Measurements from ENCODE around the gene CACNG5. TPM values are rescaled to one million over a fixed set of nuclear protein-coding genes. Genes with fewer than 3 reads are reported as not detected.

The CACNG5 gene
- polyA plus RNA-seq, 1 experiment, result not detected

GRCh38 chr17:66840061-66840460, 5.1 kb downstream of the CACNG5 start:
- ChIA-PET POLR2A (no interaction called here), CTCF (no interaction called here)
- no peak overlapping the region for H3K4me3 ChIP-seq (ENCODE audit: low read depth, low read length)
- H3K36me3 ChIP-seq (ENCODE audit: control insufficient read depth, insufficient read depth, low read length), result no peaks in the 10 kb centered on the region
- no peak for DNase-seq (ENCODE audit: low read depth)
- no peak for TF ChIP-seq CTCF (IDR thresholded peaks at IDR 0.05; ENCODE audit: insufficient read depth, low read depth, low read length)
- peaks cover 13% of the 10 kb centered on the region for H3K27me3 ChIP-seq (ENCODE audit: control insufficient read depth, insufficient read depth, low read length)

GRCh38 chr17:66841328-66841727, 6.4 kb downstream of the CACNG5 start:
- H3K4me3 ChIP-seq (ENCODE audit: low read depth, low read length), result no peak overlapping the region
- ChIA-PET POLR2A (interaction anchor here (0.6 kb wide), 1 partner anchor 479 kb away, joined by 5 read pairs; no protein-coding TSS in a partner anchor), CTCF (no interaction called here)
- no peak for TF ChIP-seq CTCF (IDR thresholded peaks at IDR 0.05; ENCODE audit: insufficient read depth, low read depth, low read length)
- no peak for DNase-seq (ENCODE audit: low read depth)
- no peaks in the 10 kb centered on the region for H3K36me3 ChIP-seq (ENCODE audit: control insufficient read depth, insufficient read depth, low read length)
- H3K27me3 ChIP-seq (ENCODE audit: control insufficient read depth, insufficient read depth, low read length), result peaks cover 11% of the 10 kb centered on the region

GRCh38 chr17:66841744-66842143, 6.8 kb downstream of the CACNG5 start:
- ChIA-PET CTCF (no interaction called here), POLR2A (no interaction called here)
- DNase-seq (ENCODE audit: low read depth), result no peak
- no peak for TF ChIP-seq CTCF (IDR thresholded peaks at IDR 0.05; ENCODE audit: insufficient read depth, low read depth, low read length)
- Histone ChIP-seq H3K27me3 (ENCODE audit: control insufficient read depth, insufficient read depth, low read length) (peaks cover 9% of the 10 kb centered on the region), H3K4me3 (ENCODE audit: low read depth, low read length) (no peak overlapping the region), H3K36me3 (ENCODE audit: control insufficient read depth, insufficient read depth, low read length) (no peaks in the 10 kb centered on the region)

- CTCF ChIA-PET, result no interaction called here
- no peak overlapping the region for H3K4me3 ChIP-seq (ENCODE audit: low read depth, low read length)
- peaks cover 4% of the 10 kb centered on the region for H3K27me3 ChIP-seq (ENCODE audit: control insufficient read depth, insufficient read depth, low read length)
- H3K36me3 ChIP-seq (ENCODE audit: control insufficient read depth, insufficient read depth, low read length), result no peaks in the 10 kb centered on the region
- no peak for DNase-seq (ENCODE audit: low read depth)
- TF ChIP-seq CTCF (IDR thresholded peaks at IDR 0.05; ENCODE audit: insufficient read depth, low read depth, low read length), result no peak
- POLR2A ChIA-PET, result no interaction called here
Measured at GRCh38 chr17:66842505-66842904, 7.6 kb downstream of the CACNG5 start.

GRCh38 chr17:66842959-66843358, 8.0 kb downstream of the CACNG5 start:
- ChIA-PET POLR2A (no interaction called here), CTCF (no interaction called here)
- Histone ChIP-seq H3K27me3 (ENCODE audit: control insufficient read depth, insufficient read depth, low read length) (peaks cover 2% of the 10 kb centered on the region), H3K36me3 (ENCODE audit: control insufficient read depth, insufficient read depth, low read length) (no peaks in the 10 kb centered on the region), H3K4me3 (ENCODE audit: low read depth, low read length) (no peak overlapping the region)
- no peak for DNase-seq (ENCODE audit: low read depth)
- no peak for TF ChIP-seq CTCF (IDR thresholded peaks at IDR 0.05; ENCODE audit: insufficient read depth, low read depth, low read length)

All from BJ (cell line).